KMS-11 (cell line): ENCODE data around the gene AXIN1.

ENCODE experiments used
- H2AFZ ChIP-seq: fragments of 200-600 bp; sonication (generic); 2 replicates; pipeline ENCODE4 v1.6.1; 2016; ENCODE audit warnings: antibody characterized with exemption, mixed run types, low read depth
- H3K27ac ChIP-seq: fragments of 200-600 bp; sonication (generic); 2 replicates; pipeline ENCODE4 v1.6.1; 2016; ENCODE audit warnings: mild to moderate bottlenecking, mixed run types
- H3K27me3 ChIP-seq: fragments of 200-600 bp; sonication (generic); 2 replicates; pipeline ENCODE4 v1.6.1; 2017; ENCODE audit warnings: mild to moderate bottlenecking, low read depth, mixed run types, moderate library complexity; ENCODE audit not compliant: insufficient read depth
- H3K36me3 ChIP-seq: fragments of 200-600 bp; sonication (generic); 2 replicates; pipeline ENCODE4 v1.6.1; 2017; ENCODE audit warnings: mild to moderate bottlenecking, mixed run types; ENCODE audit not compliant: insufficient read depth
- H3K4me1 ChIP-seq: fragments of 200-600 bp; sonication (generic); 2 replicates; pipeline ENCODE4 v1.6.1; 2016; ENCODE audit warnings: mild to moderate bottlenecking, low read depth, mixed run types; ENCODE audit not compliant: poor library complexity, severe bottlenecking
- H3K4me2 ChIP-seq: fragments of 200-600 bp; sonication (generic); 2 replicates; pipeline ENCODE4 v1.7.0; 2016; ENCODE audit warnings: mild to moderate bottlenecking, mixed run types
- H3K4me3 ChIP-seq: fragments of 200-600 bp; sonication (generic); IDR thresholded peaks from 2 replicates; pipeline ENCODE4 v1.6.1; 2017; ENCODE audit warnings: low read depth, low read length, mixed read lengths; ENCODE audit not compliant: insufficient read depth
- H3K79me2 ChIP-seq: fragments of 200-600 bp; sonication (generic); 2 replicates; pipeline ENCODE4 v1.6.1; 2016; ENCODE audit warnings: low read depth, mixed run types; ENCODE audit not compliant: insufficient read depth
- H3K9ac ChIP-seq: fragments of 200-600 bp; sonication (generic); 2 replicates; pipeline ENCODE4 v1.6.1; 2016; ENCODE audit warnings: mild to moderate bottlenecking, mixed run types
- H4K20me1 ChIP-seq: fragments of 200-600 bp; sonication (generic); 2 replicates; pipeline ENCODE4 v1.6.1; 2016; ENCODE audit warnings: mild to moderate bottlenecking, mixed run types; ENCODE audit not compliant: insufficient read depth
- CTCF ChIP-seq: fragments of 200-600 bp; sonication (generic); conservative IDR thresholded peaks from 2 replicates; pipeline ENCODE4 v1.6.1; 2017; ENCODE audit warnings: low read depth, mild to moderate bottlenecking, antibody characterized with exemption, low read length, moderate library complexity, mixed read lengths

Gene AXIN1

GRCh38 chr16:317583-317982 is 34.9 kb downstream of the AXIN1 start:
- H3K4me2 ChIP-seq, result no peak overlapping the region
- H3K36me3 ChIP-seq, result no peaks in the 10 kb centered on the region
- H3K79me2 ChIP-seq, result peaks cover 21% of the 10 kb centered on the region; the same call in 1 of the 2 replicates
- no peak overlapping the region for H3K27ac ChIP-seq
- H3K4me3 ChIP-seq, result no peak overlapping the region
- H3K9ac ChIP-seq, result no peak overlapping the region
- no peaks in the 10 kb centered on the region for H3K27me3 ChIP-seq
- TF ChIP-seq CTCF, result no peak
- no peaks in the 10 kb centered on the region for H4K20me1 ChIP-seq
- H2AFZ ChIP-seq, result no peak overlapping the region
- no peaks in the 10 kb centered on the region for H3K4me1 ChIP-seq

- H4K20me1 ChIP-seq, result no peaks in the 10 kb centered on the region
- H3K9ac ChIP-seq, result no peak overlapping the region
- H3K79me2 ChIP-seq, result peaks cover 18% of the 10 kb centered on the region; the same call in 1 of the 2 replicates
- no peaks in the 10 kb centered on the region for H3K36me3 ChIP-seq
- H3K27me3 ChIP-seq, result no peaks in the 10 kb centered on the region
- H3K4me2 ChIP-seq, result no peak overlapping the region
- no peak overlapping the region for H3K4me3 ChIP-seq
- no peak for TF ChIP-seq CTCF
- H3K4me1 ChIP-seq, result no peaks in the 10 kb centered on the region
- H3K27ac ChIP-seq, result no peak overlapping the region
- H2AFZ ChIP-seq, result no peak overlapping the region
Observed at GRCh38 chr16:316741-317464, 35.6 kb downstream of the AXIN1 start.

- H3K27me3 ChIP-seq, result no peaks in the 10 kb centered on the region
- no peak overlapping the region for H3K4me2 ChIP-seq
- no peak overlapping the region for H2AFZ ChIP-seq
- no peaks in the 10 kb centered on the region for H3K36me3 ChIP-seq
- no peak overlapping the region for H3K9ac ChIP-seq
- TF ChIP-seq CTCF, result no peak
- no peaks in the 10 kb centered on the region for H3K4me1 ChIP-seq
- no peaks in the 10 kb centered on the region for H4K20me1 ChIP-seq
- no peak overlapping the region for H3K4me3 ChIP-seq
- no peak overlapping the region for H3K27ac ChIP-seq
- peaks cover 7% of the 10 kb centered on the region; the same call in 1 of the 2 replicates for H3K79me2 ChIP-seq
Observed at GRCh38 chr16:314795-315299, 37.7 kb downstream of the AXIN1 start.

GRCh38 chr16:314351-314750 is 38.2 kb downstream of the AXIN1 start:
- no peaks in the 10 kb centered on the region for H3K27me3 ChIP-seq
- H4K20me1 ChIP-seq, result no peaks in the 10 kb centered on the region
- no peak overlapping the region for H3K27ac ChIP-seq
- peaks cover 7% of the 10 kb centered on the region; the same call in 1 of the 2 replicates for H3K79me2 ChIP-seq
- H3K36me3 ChIP-seq, result no peaks in the 10 kb centered on the region; the same call in 1 of the 2 replicates
- peaks cover 2% of the 10 kb centered on the region for H3K4me1 ChIP-seq
- H3K9ac ChIP-seq, result no peak overlapping the region
- H3K4me3 ChIP-seq, result no peak overlapping the region
- TF ChIP-seq CTCF, result no peak
- no peak overlapping the region for H3K4me2 ChIP-seq
- no peak overlapping the region for H2AFZ ChIP-seq
